NCI-H128 (cell line): ENCODE results near the gene KRTAP10-8.
"Not testable (repeated sequence)": the region's sequence is repeated elsewhere in the genome, so short reads cannot be mapped to it uniquely, and the experiment has no call there.

Experiments used
- DNase-seq: peaks from one replicate; lab custom pipeline; 2025; ENCODE audit not compliant: unreplicated experiment; lab: John Stamatoyannopoulos, UW

KRTAP10-8 gene

GRCh38 chr21:44598061-44598460, 13.8 kb upstream of the KRTAP10-8 start:
- DNase-seq = no peak

GRCh38 chr21:44599264-44600029, 12.4 kb upstream of the KRTAP10-8 start:
- no peak for DNase-seq

GRCh38 chr21:44600118-44600978, 11.5 kb upstream of the KRTAP10-8 start, which contains the start of gene KRTAP10-7:
Gene KRTAP10-7 (plus strand): TSS chr21:44600597. CDS start chr21:44600622, 25 bp downstream.
- not testable (repeated sequence) for DNase-seq

- DNase-seq = not testable (repeated sequence)
Observed at GRCh38 chr21:44601091-44601490, 10.8 kb upstream of the KRTAP10-8 start.

GRCh38 chr21:44601596-44602462, 10.1 kb upstream of the KRTAP10-8 start:
- no peak for DNase-seq

GRCh38 chr21:44602463-44602850, 9.4 kb upstream of the KRTAP10-8 start:
- no peak for DNase-seq

- DNase-seq = no peak
Observed at GRCh38 chr21:44603109-44603875, 8.6 kb upstream of the KRTAP10-8 start.

- no peak for DNase-seq
Observed at GRCh38 chr21:44603911-44604310, 8.0 kb upstream of the KRTAP10-8 start.

- DNase-seq = no peak
Observed at GRCh38 chr21:44606495-44606894, 5.4 kb upstream of the KRTAP10-8 start.

- DNase-seq = no peak
Observed at GRCh38 chr21:44609193-44609592, 2.7 kb upstream of the KRTAP10-8 start.

GRCh38 chr21:44610157-44610843, 1.6 kb upstream of the KRTAP10-8 start:
- not testable (repeated sequence) for DNase-seq

- DNase-seq = no peak
Observed at GRCh38 chr21:44611551-44611950, 328 bp upstream of the KRTAP10-8 start.

- no peak for DNase-seq
Observed at GRCh38 chr21:44612669-44613229, 870 bp downstream of the KRTAP10-8 start.

- DNase-seq = no peak
Observed at GRCh38 chr21:44613386-44614155, 1.7 kb downstream of the KRTAP10-8 start.

GRCh38 chr21:44614161-44614631, 2.3 kb downstream of the KRTAP10-8 start:
- DNase-seq = no peak

GRCh38 chr21:44614961-44615391, 3.1 kb downstream of the KRTAP10-8 start:
- DNase-seq = no peak

GRCh38 chr21:44615466-44615865, 3.6 kb downstream of the KRTAP10-8 start:
- no peak for DNase-seq

- DNase-seq = no peak
Observed at GRCh38 chr21:44615911-44616590, 4.2 kb downstream of the KRTAP10-8 start.
